HEK293 (cell line): Measurements from ENCODE around the gene SLF2.

Experiments
- YY1 ChIP-seq: fragments of 450-650 bp; formaldehyde crosslinking; IDR thresholded peaks from 2 replicates; pipeline ENCODE4 v1.5.1; 2018; ENCODE audit warnings: missing biosample characterization, missing genetic modification characterization
- ZBTB20 ChIP-seq: fragments of 450-650 bp; formaldehyde crosslinking; IDR thresholded peaks from 2 replicates; pipeline ENCODE4 v1.5.1; 2016; ENCODE audit warnings: missing biosample characterization, missing genetic modification characterization
- ZBTB49 ChIP-seq: fragments of 450-650 bp; formaldehyde crosslinking; IDR thresholded peaks from 2 replicates; pipeline ENCODE4 v1.5.1; 2016; ENCODE audit warnings: missing biosample characterization, missing genetic modification characterization, low read depth
- ZNF146 ChIP-seq: fragments of 450-650 bp; formaldehyde crosslinking; IDR thresholded peaks from 2 replicates; pipeline ENCODE4 v1.5.1; 2016; ENCODE audit warnings: missing biosample characterization, missing genetic modification characterization
- ZNF266 ChIP-seq: fragments of 450-650 bp; formaldehyde crosslinking; IDR thresholded peaks from 2 replicates; pipeline ENCODE4 v1.5.1; 2016; ENCODE audit warnings: missing biosample characterization, missing genetic modification characterization, low read depth
- ZNF514 ChIP-seq: fragments of 450-650 bp; formaldehyde crosslinking; IDR thresholded peaks from 2 replicates; pipeline ENCODE4 v1.5.1; 2016; ENCODE audit warnings: missing biosample characterization, missing genetic modification characterization
- ZNF555 ChIP-seq: fragments of 450-650 bp; formaldehyde crosslinking; conservative IDR thresholded peaks from 2 replicates; pipeline ENCODE4 v1.5.1; 2017; ENCODE audit warnings: missing biosample characterization, mild to moderate bottlenecking, missing genetic modification characterization, inconsistent platforms
- ZNF645 ChIP-seq: fragments of 450-650 bp; formaldehyde crosslinking; IDR thresholded peaks from 2 replicates; pipeline ENCODE4; 2016; ENCODE audit warnings: missing biosample characterization, missing genetic modification characterization
- ZNF654 ChIP-seq: fragments of 450-650 bp; formaldehyde crosslinking; IDR thresholded peaks from 2 replicates; pipeline ENCODE4 v1.5.1; 2016; ENCODE audit warnings: low read depth, missing biosample characterization, missing genetic modification characterization
- ZNF670 ChIP-seq: fragments of 450-650 bp; formaldehyde crosslinking; IDR thresholded peaks from 2 replicates; pipeline ENCODE4 v1.5.1; 2016; ENCODE audit warnings: missing biosample characterization, missing genetic modification characterization, low read depth
- ZNF785 ChIP-seq: fragments of 450-650 bp; formaldehyde crosslinking; IDR thresholded peaks from 2 replicates; pipeline ENCODE4 v1.5.1; 2016; ENCODE audit warnings: missing biosample characterization, missing genetic modification characterization
- TF ChIP-seq, protein P1 (sequence below): fragments of 450-650 bp; formaldehyde crosslinking; IDR thresholded peaks from 2 replicates; pipeline ENCODE4 v1.5.1; 2016; ENCODE audit warnings: missing biosample characterization, missing genetic modification characterization
- TF ChIP-seq, protein P2 (sequence below): fragments of 450-650 bp; formaldehyde crosslinking; IDR thresholded peaks from 2 replicates; pipeline ENCODE4 v1.5.1; 2016; ENCODE audit warnings: missing biosample characterization, missing genetic modification characterization
- TF ChIP-seq, protein P3 (sequence below): fragments of 450-650 bp; formaldehyde crosslinking; IDR thresholded peaks from 2 replicates; pipeline ENCODE4 v1.5.1; 2016; ENCODE audit warnings: missing biosample characterization, missing genetic modification characterization

DNA sequence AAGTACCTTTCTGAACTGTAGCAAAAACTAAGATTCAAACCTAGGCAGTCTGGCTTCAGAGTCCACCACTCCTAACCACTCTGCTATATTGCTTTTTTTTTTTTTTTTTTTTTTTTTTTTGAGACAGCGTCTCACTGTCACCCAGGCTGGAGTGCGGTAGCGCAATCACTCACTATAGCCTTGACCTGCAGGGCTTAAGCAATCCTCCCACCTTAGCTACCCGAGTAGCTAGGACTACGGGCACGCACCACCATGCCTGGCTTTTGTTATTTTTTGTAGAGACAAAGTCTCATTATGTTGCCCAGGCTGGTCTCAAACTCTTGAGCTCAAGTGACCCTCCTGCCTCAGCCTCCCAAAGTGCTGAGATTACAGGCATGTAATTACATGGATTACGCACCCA, 10.1 kb upstream of the SLF2 start:
- TF ChIP-seq, protein P1, sequence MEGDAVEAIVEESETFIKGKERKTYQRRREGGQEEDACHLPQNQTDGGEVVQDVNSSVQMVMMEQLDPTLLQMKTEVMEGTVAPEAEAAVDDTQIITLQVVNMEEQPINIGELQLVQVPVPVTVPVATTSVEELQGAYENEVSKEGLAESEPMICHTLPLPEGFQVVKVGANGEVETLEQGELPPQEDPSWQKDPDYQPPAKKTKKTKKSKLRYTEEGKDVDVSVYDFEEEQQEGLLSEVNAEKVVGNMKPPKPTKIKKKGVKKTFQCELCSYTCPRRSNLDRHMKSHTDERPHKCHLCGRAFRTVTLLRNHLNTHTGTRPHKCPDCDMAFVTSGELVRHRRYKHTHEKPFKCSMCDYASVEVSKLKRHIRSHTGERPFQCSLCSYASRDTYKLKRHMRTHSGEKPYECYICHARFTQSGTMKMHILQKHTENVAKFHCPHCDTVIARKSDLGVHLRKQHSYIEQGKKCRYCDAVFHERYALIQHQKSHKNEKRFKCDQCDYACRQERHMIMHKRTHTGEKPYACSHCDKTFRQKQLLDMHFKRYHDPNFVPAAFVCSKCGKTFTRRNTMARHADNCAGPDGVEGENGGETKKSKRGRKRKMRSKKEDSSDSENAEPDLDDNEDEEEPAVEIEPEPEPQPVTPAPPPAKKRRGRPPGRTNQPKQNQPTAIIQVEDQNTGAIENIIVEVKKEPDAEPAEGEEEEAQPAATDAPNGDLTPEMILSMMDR (tag by site-specific recombination) = no peak
- TF ChIP-seq ZNF514 (tag by site-specific recombination) (no peak), ZNF146 (tag by site-specific recombination) (no peak), ZBTB49 (tag by site-specific recombination) (no peak), ZNF555 (tag by site-specific recombination) (no peak), ZNF266 (tag by site-specific recombination) (no peak), ZBTB20 (tag by site-specific recombination) (no peak), YY1 (tag by site-specific recombination) (no peak), ZNF670 (tag by site-specific recombination) (no peak), ZNF645 (no peak), ZNF654 (no peak), ZNF785 (tag by site-specific recombination) (no peak)
- TF ChIP-seq, protein P2, sequence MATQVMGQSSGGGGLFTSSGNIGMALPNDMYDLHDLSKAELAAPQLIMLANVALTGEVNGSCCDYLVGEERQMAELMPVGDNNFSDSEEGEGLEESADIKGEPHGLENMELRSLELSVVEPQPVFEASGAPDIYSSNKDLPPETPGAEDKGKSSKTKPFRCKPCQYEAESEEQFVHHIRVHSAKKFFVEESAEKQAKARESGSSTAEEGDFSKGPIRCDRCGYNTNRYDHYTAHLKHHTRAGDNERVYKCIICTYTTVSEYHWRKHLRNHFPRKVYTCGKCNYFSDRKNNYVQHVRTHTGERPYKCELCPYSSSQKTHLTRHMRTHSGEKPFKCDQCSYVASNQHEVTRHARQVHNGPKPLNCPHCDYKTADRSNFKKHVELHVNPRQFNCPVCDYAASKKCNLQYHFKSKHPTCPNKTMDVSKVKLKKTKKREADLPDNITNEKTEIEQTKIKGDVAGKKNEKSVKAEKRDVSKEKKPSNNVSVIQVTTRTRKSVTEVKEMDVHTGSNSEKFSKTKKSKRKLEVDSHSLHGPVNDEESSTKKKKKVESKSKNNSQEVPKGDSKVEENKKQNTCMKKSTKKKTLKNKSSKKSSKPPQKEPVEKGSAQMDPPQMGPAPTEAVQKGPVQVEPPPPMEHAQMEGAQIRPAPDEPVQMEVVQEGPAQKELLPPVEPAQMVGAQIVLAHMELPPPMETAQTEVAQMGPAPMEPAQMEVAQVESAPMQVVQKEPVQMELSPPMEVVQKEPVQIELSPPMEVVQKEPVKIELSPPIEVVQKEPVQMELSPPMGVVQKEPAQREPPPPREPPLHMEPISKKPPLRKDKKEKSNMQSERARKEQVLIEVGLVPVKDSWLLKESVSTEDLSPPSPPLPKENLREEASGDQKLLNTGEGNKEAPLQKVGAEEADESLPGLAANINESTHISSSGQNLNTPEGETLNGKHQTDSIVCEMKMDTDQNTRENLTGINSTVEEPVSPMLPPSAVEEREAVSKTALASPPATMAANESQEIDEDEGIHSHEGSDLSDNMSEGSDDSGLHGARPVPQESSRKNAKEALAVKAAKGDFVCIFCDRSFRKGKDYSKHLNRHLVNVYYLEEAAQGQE = no peak
- TF ChIP-seq, protein P3, sequence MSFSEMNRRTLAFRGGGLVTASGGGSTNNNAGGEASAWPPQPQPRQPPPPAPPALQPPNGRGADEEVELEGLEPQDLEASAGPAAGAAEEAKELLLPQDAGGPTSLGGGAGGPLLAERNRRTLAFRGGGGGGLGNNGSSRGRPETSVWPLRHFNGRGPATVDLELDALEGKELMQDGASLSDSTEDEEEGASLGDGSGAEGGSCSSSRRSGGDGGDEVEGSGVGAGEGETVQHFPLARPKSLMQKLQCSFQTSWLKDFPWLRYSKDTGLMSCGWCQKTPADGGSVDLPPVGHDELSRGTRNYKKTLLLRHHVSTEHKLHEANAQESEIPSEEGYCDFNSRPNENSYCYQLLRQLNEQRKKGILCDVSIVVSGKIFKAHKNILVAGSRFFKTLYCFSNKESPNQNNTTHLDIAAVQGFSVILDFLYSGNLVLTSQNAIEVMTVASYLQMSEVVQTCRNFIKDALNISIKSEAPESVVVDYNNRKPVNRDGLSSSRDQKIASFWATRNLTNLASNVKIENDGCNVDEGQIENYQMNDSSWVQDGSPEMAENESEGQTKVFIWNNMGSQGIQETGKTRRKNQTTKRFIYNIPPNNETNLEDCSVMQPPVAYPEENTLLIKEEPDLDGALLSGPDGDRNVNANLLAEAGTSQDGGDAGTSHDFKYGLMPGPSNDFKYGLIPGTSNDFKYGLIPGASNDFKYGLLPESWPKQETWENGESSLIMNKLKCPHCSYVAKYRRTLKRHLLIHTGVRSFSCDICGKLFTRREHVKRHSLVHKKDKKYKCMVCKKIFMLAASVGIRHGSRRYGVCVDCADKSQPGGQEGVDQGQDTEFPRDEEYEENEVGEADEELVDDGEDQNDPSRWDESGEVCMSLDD (tag by site-specific recombination) = no peak
